Activated CD8-positive, alpha-beta T cell treated with anti-CD3 and anti-CD28 coated beads for 36 hours (primary cell): ENCODE data around the gene GRN. TPM values are rescaled to one million over a fixed set of nuclear protein-coding genes. Genes with fewer than 3 reads are reported as not detected.

Experiments
- ATAC-seq: fragments of 200-7000 bp; cut with Tn5 transposase; one replicate; pipeline ENCODE4 v1.10.0; 2021; ENCODE audit warnings: mild to moderate bottlenecking, moderate library complexity
- CTCF ChIA-PET: fragments of 350-600 bp; sonication (Branson Sonifier 250); formaldehyde crosslinking; loops from one replicate; lab custom pipeline; 2021; ENCODE audit warnings: antibody characterized with exemption; lab: Charles Lee
- POLR2A ChIA-PET: fragments of 350-600 bp; sonication (Branson Sonifier 250); formaldehyde crosslinking; loops from one replicate; lab custom pipeline; 2021; ENCODE audit warnings: antibody characterized with exemption; lab: Charles Lee
- DNase-seq: peaks from one replicate; pipeline ENCODE4 v3.0.0-alpha.2; 2020
- H3K27ac Mint-ChIP-seq: one replicate; pipeline ENCODE4 v1.8.0; 2021; ENCODE audit warnings: mild to moderate bottlenecking, mixed read lengths
- H3K27me3 Mint-ChIP-seq: one replicate; pipeline ENCODE4 v1.8.0; 2021; ENCODE audit warnings: mixed read lengths
- H3K36me3 Mint-ChIP-seq: one replicate; pipeline ENCODE4 v1.8.0; 2021; ENCODE audit warnings: low read depth, mixed read lengths
- H3K4me1 Mint-ChIP-seq: one replicate; pipeline ENCODE4 v1.8.0; 2021; ENCODE audit warnings: low read depth, mixed read lengths
- H3K4me3 Mint-ChIP-seq: one replicate; pipeline ENCODE4 v1.8.0; 2021; ENCODE audit warnings: mild to moderate bottlenecking, moderate library complexity, mixed read lengths
- H3K9me3 Mint-ChIP-seq: one replicate; pipeline ENCODE4 v1.8.0; 2021; ENCODE audit warnings: mixed read lengths
- CTCF ChIP-seq: fragments of 200-600 bp; IDR thresholded peaks from one replicate; pipeline ENCODE4 v1.8.0; 2022; ENCODE audit warnings: antibody characterized with exemption, mild to moderate bottlenecking
- intact Hi-C: fragments of 100-400 bp; cut with micrococcal nuclease; formaldehyde crosslinking; loops from one replicate; pipeline ENCODE4 v1.10.0; 2022
- total RNA-seq, 2 experiments: library from RNA; stranded (reverse); gene quantifications; one replicate each; pipeline ENCODE4 v1.2.3, GENCODE V29; 2021

GRN gene
- total RNA-seq, 2 experiments from 2014 or later = 34.8 to 35.5 TPM

- no peak overlapping the region for H3K4me3 Mint-ChIP-seq
- POLR2A ChIA-PET = no interaction called here
- ATAC-seq = no peak
These were observed 30.3 kb downstream of the GRN start for GRCh38 chr17:44375196-44376017.

GRCh38 chr17:44376124-44376523 lies 31.0 kb downstream of the GRN start:
- intact Hi-C loops = no loop called here
- ATAC-seq (peak; percentile 49), DNase-seq (peak; percentile 58)
- TF ChIP-seq CTCF = peak; percentile 49
- ChIA-PET CTCF (interaction anchor here (0.8 to 5.9 kb wide), 9 partner anchors 9 to 121 kb away, joined by 3 to 39 read pairs (median 6); partner anchors contain the start of gene FAM171A2), POLR2A (no interaction called here)
- Mint-ChIP-seq H3K27ac (no peak overlapping the region), H3K27me3 (peaks cover 9% of the 10 kb centered on the region), H3K4me1 (no peaks in the 10 kb centered on the region), H3K36me3 (no peaks in the 10 kb centered on the region), H3K4me3 (no peak overlapping the region), H3K9me3 (no peaks in the 10 kb centered on the region)

More at GRCh38 chr17:44375196-44376017, 30.3 kb downstream of the GRN start:
- no peak for TF ChIP-seq CTCF
- no peak for DNase-seq
- Mint-ChIP-seq H3K9me3 (no peaks in the 10 kb centered on the region), H3K4me1 (no peaks in the 10 kb centered on the region), H3K27ac (no peak overlapping the region), H3K27me3 (peaks cover 9% of the 10 kb centered on the region), H3K36me3 (no peaks in the 10 kb centered on the region)
- intact Hi-C loops = no loop called here
- CTCF ChIA-PET = interaction anchor here (0.6 to 5.9 kb wide), 12 partner anchors 8 to 195 kb away, joined by 3 to 39 read pairs (median 4); partner anchors contain the start of gene FAM171A2

DNA sequence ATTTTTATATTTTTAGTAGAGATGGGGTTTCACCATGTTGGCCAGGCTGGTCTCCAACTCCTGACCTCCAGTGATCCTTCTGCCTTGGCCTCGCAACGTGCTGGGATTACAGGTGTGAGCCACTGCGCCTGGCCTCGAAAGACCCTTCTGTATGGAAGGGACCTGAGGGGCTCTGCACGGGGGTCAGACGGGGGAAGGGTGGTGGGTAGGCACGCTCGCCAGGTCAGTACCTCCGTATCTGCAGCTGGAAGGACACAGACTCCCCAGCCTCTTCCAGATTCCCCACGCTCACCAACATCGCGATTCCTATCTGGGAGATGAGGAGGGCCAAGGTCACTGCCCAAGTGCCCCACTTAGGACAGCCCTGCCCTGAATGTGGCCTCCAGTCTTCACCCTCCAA lies 31.7 kb downstream of the GRN start:
- Mint-ChIP-seq H3K27me3 (peaks cover 9% of the 10 kb centered on the region), H3K27ac (no peak overlapping the region), H3K36me3 (no peaks in the 10 kb centered on the region), H3K4me3 (no peak overlapping the region), H3K4me1 (no peaks in the 10 kb centered on the region), H3K9me3 (no peaks in the 10 kb centered on the region)
- ChIA-PET POLR2A (no interaction called here), CTCF (interaction anchor here (1.2 to 5.9 kb wide), 7 partner anchors 9 to 118 kb away, joined by 3 to 39 read pairs (median 6); partner anchors contain the start of gene FAM171A2)
- DNase-seq = no peak
- ATAC-seq = no peak
- intact Hi-C loops = no loop called here
- no peak for TF ChIP-seq CTCF

DNA sequence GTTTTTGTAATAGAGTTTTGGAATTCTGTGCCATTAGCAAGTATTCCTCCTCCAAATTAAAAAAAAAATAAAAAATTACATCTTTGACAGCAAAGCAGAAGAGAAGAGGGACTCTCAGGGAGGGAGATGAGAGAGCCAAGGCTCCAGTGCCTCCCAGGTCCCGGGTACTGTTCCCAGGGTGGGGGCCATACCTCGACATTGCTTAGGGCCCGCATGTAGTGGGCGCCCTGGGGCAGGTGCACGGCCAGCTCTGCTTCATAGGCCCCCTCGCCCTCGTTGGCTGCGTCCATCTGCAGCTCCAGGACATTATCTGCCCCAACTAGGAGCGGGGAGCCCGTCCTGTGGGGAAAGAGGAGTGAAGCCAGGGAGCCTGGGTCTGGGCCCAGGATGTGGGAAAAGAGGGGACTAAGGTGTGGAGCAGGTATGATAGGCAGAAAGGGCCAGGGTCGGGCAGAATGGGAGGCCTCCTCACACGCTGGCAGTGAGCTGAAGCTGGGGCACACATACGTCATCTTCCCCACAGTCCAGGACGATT lies 33.1 kb downstream of the GRN start:
- Mint-ChIP-seq H3K4me1 (no peaks in the 10 kb centered on the region), H3K9me3 (no peaks in the 10 kb centered on the region), H3K4me3 (no peak overlapping the region), H3K36me3 (no peaks in the 10 kb centered on the region), H3K27me3 (peaks cover 12% of the 10 kb centered on the region), H3K27ac (no peak overlapping the region)
- POLR2A ChIA-PET = no interaction called here
- CTCF ChIA-PET = interaction anchor here (5.9 kb wide), 1 partner anchor 15 kb away, joined by 39 read pairs; the partner anchor contains the start of gene FAM171A2
- intact Hi-C loops = no loop called here
- DNase-seq = no peak
- ATAC-seq = no peak
- no peak for TF ChIP-seq CTCF
